ENCODE results near the gene MRC2. TPM values are rescaled to one million over a fixed set of nuclear protein-coding genes. Genes with fewer than 3 reads are reported as not detected.

Gene MRC2
- total and polyA plus RNA-seq, 4 experiments from 2014 or later, result 0.71 to 8.7 (median 6.7) TPM; not detected in 1

DNA sequence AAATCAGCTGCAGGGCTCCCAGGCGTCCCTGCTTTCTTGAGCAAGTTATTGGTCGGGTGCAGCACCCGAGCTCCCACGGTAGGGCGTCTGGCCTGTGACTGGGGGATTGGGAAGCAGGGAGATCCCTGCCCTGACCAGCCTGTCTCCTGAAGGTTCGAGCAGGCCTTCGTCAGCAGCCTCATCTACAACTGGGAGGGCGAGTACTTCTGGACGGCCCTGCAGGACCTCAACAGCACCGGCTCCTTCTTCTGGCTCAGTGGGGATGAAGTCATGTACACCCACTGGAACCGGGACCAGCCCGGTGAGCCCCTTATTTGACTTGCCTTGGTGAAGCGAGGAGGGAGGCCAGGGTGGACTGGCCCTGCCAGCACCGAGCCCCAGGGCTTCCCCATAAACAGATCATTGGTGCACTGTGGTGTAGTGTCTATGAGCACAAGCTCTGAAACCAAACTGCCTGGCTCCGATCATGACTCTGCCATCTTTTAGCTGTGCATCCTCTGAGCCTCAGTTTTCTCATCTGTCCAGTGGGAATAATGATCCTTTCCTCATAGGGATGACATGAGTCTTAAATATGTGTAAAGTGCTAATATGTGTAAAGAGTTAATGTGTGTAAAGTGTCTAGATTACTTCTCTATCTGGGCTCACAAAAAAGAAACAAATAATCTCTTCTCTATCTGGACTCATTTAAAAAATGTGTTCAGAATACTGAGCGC, 48.9 kb downstream of the MRC2 start:
- H3K9me3 ChIP-seq (ENCODE audit: control insufficient read depth in 1 of 2, low read length in 2 of 2), result no peaks in the 10 kb centered on the region
- no peak for DNase-seq

DNA sequence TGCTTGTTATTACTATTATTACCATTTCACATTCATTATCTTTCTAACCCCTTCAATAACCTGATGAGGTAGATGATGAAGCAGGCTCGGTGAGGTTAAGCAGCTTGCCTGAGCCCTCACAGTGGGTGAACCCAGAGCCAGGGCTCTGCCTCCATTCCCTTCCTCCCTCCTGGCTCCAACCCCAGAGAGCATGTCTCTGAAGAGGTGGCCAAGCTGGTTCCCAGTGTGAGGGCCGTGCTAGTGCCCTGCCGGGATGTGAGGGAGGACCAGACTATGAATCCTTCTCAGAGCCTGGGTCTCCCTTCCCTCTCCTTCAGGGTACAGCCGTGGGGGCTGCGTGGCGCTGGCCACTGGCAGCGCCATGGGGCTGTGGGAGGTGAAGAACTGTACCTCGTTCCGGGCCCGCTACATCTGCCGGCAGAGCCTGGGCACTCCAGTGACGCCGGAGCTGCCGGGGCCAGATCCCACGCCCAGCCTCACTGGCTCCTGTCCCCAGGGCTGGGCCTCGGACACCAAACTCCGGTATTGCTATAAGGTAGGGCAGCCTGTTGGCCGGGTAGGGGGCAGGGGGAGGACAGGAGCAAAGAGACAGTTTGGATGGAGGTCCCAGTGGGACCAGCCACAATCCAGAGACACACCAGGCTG, 49.6 kb downstream of the MRC2 start:
- Histone ChIP-seq H3K4me1 (ENCODE audit: insufficient read depth, low read length) (no peaks in the 10 kb centered on the region), H3K36me3 (ENCODE audit: insufficient read depth, low read length) (no peaks in the 10 kb centered on the region), H3K4me3 (ENCODE audit: low read length in 2 of 2) (no peak overlapping the region), H3K27me3 (ENCODE audit: insufficient read depth, low read length) (no peaks in the 10 kb centered on the region), H3K27ac (ENCODE audit: low read depth, low read length) (no peak overlapping the region), H3K9me3 (ENCODE audit: control insufficient read depth in 1 of 2, low read length in 2 of 2) (no peaks in the 10 kb centered on the region)
- CTCF ChIA-PET (ENCODE audit: partially characterized antibody), result interaction anchor here (1.2 kb wide), 1 partner anchor 730 kb away, joined by 3 read pairs; no protein-coding TSS in a partner anchor
- no peaks in the 10 kb centered on the region for H3K9me3 Mint-ChIP-seq
- intact Hi-C loops (cut with micrococcal nuclease), result no loop called here
- DNase-seq, result no peak
- H3K27ac Mint-ChIP-seq, result no peak overlapping the region
- H3K4me3 Mint-ChIP-seq, result no peak overlapping the region
- no peaks in the 10 kb centered on the region for H3K27me3 Mint-ChIP-seq
- H3K36me3 Mint-ChIP-seq, result peaks cover 0 to 2% of the 10 kb centered on the region in 2 donors
- peaks cover 0 to 4% (median 3%) of the 10 kb centered on the region in 4 donors for H3K4me1 Mint-ChIP-seq
- POLR2A ChIA-PET (ENCODE audit: partially characterized antibody), result no interaction called here

More for the DNA sequence above, 48.9 kb downstream of the MRC2 start:
- ChIA-PET POLR2A (ENCODE audit: partially characterized antibody) (no interaction called here), CTCF (ENCODE audit: partially characterized antibody) (interaction anchor here (1.2 kb wide), 1 partner anchor 730 kb away, joined by 3 read pairs; no protein-coding TSS in a partner anchor)
- Mint-ChIP-seq H3K4me1 (peaks cover 0 to 4% (median 3%) of the 10 kb centered on the region in 4 donors), H3K27ac (no peak overlapping the region), H3K36me3 (peaks cover 0 to 3% of the 10 kb centered on the region in 2 donors), H3K9me3 (no peaks in the 10 kb centered on the region), H3K4me3 (no peak overlapping the region), H3K27me3 (no peaks in the 10 kb centered on the region)
- no peaks in the 10 kb centered on the region for H3K27me3 ChIP-seq (ENCODE audit: insufficient read depth, low read length)
- no peaks in the 10 kb centered on the region for H3K4me1 ChIP-seq (ENCODE audit: insufficient read depth, low read length)
- no peak overlapping the region for H3K27ac ChIP-seq (ENCODE audit: low read depth, low read length)
- no peak overlapping the region for H3K4me3 ChIP-seq (ENCODE audit: low read length in 2 of 2)
- no peaks in the 10 kb centered on the region for H3K36me3 ChIP-seq (ENCODE audit: insufficient read depth, low read length)
- intact Hi-C loops (cut with micrococcal nuclease), result no loop called here

DNA sequence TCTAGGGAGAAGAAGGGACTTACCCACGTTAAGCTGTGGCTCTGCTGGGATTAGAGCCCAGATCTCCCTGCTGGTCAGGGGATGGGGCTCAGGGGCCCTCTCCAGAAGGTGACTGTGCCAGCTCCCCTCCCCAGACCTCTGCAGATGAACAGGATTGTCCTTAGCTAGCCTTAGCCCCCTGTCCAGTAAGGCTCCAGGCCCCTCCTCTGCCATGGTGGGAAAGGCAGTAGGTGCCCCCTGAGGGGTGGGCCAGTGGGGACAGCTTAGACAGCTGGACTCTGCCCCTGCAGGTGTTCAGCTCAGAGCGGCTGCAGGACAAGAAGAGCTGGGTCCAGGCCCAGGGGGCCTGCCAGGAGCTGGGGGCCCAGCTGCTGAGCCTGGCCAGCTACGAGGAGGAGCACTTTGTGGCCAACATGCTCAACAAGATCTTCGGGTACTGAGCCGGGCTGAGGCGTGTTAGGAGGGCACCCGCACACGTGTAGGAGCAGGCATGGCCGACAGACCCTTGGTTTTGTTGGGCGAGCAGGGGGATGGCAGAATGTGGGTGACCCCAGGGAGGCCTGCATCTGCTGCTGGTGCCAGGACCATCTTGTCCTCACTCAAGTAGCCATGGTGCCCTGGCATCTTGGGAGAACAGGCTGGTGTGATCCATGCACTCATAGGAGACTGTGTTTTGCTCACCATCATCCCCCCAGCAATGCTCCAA, 50.9 kb downstream of the MRC2 start:
- Histone ChIP-seq H3K4me1 (ENCODE audit: insufficient read depth, low read length) (no peaks in the 10 kb centered on the region), H3K27me3 (ENCODE audit: insufficient read depth, low read length) (no peaks in the 10 kb centered on the region), H3K4me3 (ENCODE audit: low read length in 2 of 2) (no peak overlapping the region), H3K9me3 (ENCODE audit: control insufficient read depth in 1 of 2, low read length in 2 of 2) (no peaks in the 10 kb centered on the region), H3K36me3 (ENCODE audit: insufficient read depth, low read length) (no peaks in the 10 kb centered on the region), H3K27ac (ENCODE audit: low read depth, low read length) (no peak overlapping the region)
- no peaks in the 10 kb centered on the region for H3K36me3 Mint-ChIP-seq
- H3K27me3 Mint-ChIP-seq, result no peaks in the 10 kb centered on the region
- ChIA-PET POLR2A (ENCODE audit: partially characterized antibody) (no interaction called here), CTCF (ENCODE audit: partially characterized antibody) (no interaction called here)
- no peaks in the 10 kb centered on the region for H3K4me1 Mint-ChIP-seq
- intact Hi-C loops (cut with micrococcal nuclease), result no loop called here
- H3K4me3 Mint-ChIP-seq, result no peak overlapping the region
- H3K27ac Mint-ChIP-seq, result no peak overlapping the region
- DNase-seq, result no peak
- H3K9me3 Mint-ChIP-seq, result no peaks in the 10 kb centered on the region

DNA sequence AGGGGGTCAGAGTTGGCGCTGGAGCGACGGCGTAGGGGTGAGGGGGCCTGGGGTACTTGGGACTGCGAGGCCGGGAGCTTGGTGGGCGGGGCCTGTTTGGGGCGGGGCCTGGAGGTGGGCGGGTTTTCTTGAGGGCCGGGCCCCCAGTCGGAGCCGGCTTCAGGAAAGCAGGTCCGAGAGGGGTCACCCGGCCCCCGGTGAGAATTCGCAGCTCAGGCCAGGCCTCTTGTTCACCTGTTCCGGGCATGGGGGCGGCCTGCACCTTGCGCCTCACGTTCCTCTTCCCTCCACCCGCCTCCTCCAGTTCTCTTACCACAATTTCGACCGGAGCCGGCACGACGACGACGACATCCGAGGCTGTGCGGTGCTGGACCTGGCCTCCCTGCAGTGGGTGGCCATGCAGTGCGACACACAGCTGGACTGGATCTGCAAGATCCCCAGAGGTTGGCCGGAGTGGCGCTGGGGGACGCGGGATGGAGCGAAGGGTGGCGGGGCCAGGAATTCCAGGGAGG, 52.5 kb downstream of the MRC2 start:
- no peaks in the 10 kb centered on the region for H3K27me3 Mint-ChIP-seq
- no peak overlapping the region for H3K4me3 Mint-ChIP-seq
- no peaks in the 10 kb centered on the region for H3K9me3 Mint-ChIP-seq
- H3K36me3 ChIP-seq (ENCODE audit: insufficient read depth, low read length), result no peaks in the 10 kb centered on the region
- no peaks in the 10 kb centered on the region for H3K36me3 Mint-ChIP-seq
- no peak overlapping the region for H3K27ac ChIP-seq (ENCODE audit: low read depth, low read length)
- no peaks in the 10 kb centered on the region for H3K27me3 ChIP-seq (ENCODE audit: insufficient read depth, low read length)
- ChIA-PET CTCF (ENCODE audit: partially characterized antibody) (no interaction called here), POLR2A (ENCODE audit: partially characterized antibody) (interaction anchor here (1.0 kb wide), 1 partner anchor 10 kb away, joined by 3 read pairs; no protein-coding TSS in a partner anchor)
- no peak for DNase-seq
- H3K4me3 ChIP-seq (ENCODE audit: low read length in 2 of 2), result no peak overlapping the region
- H3K4me1 ChIP-seq (ENCODE audit: insufficient read depth, low read length), result no peaks in the 10 kb centered on the region
- intact Hi-C loops (cut with micrococcal nuclease), result no loop called here
- no peaks in the 10 kb centered on the region for H3K9me3 ChIP-seq (ENCODE audit: control insufficient read depth in 1 of 2, low read length in 2 of 2)
- H3K27ac Mint-ChIP-seq, result no peak overlapping the region
- H3K4me1 Mint-ChIP-seq, result no peaks in the 10 kb centered on the region

DNA sequence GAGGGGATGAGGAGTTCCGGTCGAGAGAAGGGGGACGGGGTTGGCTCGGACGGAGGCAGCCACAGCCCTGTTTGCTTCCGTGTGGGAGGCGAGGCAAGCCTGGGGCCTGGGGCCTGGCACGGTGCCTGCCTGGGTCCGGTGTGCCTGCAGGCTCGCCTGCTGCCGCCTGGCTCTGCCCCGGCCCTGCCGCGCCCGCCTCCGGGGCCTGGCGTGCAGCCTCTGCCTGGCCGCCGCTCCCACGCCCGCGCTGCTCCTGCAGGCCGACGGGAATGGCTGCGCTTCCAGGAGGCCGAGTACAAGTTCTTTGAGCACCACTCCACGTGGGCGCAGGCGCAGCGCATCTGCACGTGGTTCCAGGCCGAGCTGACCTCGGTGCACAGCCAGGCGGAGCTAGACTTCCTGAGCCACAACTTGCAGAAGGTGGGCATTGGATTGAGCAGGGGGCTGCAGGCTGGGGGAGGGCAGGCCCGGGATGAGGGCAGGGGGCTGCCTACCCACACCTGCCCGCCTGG, 53.1 kb downstream of the MRC2 start:
- Mint-ChIP-seq H3K27me3 (no peaks in the 10 kb centered on the region), H3K4me1 (no peaks in the 10 kb centered on the region), H3K27ac (no peak overlapping the region), H3K36me3 (no peaks in the 10 kb centered on the region), H3K4me3 (no peak overlapping the region), H3K9me3 (no peaks in the 10 kb centered on the region)
- Histone ChIP-seq H3K27ac (ENCODE audit: low read depth, low read length) (no peak overlapping the region), H3K36me3 (ENCODE audit: insufficient read depth, low read length) (no peaks in the 10 kb centered on the region), H3K9me3 (ENCODE audit: control insufficient read depth in 1 of 2, low read length in 2 of 2) (no peaks in the 10 kb centered on the region), H3K27me3 (ENCODE audit: insufficient read depth, low read length) (no peaks in the 10 kb centered on the region), H3K4me3 (ENCODE audit: low read length in 2 of 2) (no peak overlapping the region), H3K4me1 (ENCODE audit: insufficient read depth, low read length) (no peaks in the 10 kb centered on the region)
- ChIA-PET CTCF (ENCODE audit: partially characterized antibody) (no interaction called here), POLR2A (ENCODE audit: partially characterized antibody) (no interaction called here)
- intact Hi-C loops (cut with micrococcal nuclease), result no loop called here
- DNase-seq, result no peak

DNA sequence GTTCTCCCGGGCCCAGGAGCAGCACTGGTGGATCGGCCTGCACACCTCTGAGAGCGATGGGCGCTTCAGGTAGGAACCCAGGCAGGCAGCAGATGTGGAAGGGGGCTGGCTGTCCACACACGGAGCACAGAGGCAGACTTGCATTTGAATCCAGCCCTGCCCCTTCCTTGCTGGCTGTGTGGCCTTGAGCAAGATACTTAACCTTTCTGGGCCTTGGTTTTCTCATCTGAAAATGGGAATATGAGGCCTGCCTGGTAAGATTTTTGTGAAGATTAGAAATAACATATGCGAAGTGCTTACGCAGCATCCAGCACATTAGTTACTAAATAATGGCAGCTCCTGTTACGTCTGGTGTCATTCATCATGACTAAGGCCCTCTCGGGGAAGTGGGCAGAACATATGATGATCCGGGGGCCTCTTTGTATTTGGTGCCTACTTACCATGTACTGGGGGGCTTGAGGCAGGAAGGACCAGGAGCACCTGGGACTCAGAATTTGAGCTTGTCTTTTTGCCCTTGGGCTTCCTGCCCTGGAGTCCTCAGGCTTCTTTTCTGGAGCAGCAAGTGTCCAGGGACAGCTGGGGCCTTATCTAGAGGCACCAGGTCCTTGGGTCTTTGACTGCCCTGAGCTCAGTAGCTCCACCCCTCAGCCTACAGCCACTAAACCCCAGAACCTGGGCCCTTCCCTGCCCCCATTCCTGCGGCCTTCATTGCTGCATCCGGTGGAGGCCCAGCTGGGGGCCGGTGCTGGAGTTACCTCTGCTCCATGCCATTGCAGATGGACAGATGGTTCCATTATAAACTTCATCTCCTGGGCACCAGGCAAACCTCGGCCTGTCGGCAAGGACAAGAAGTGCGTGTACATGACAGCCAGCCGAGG, 53.8 kb downstream of the MRC2 start:
- Histone ChIP-seq H3K4me1 (ENCODE audit: insufficient read depth, low read length) (no peaks in the 10 kb centered on the region), H3K27ac (ENCODE audit: low read depth, low read length) (no peak overlapping the region), H3K27me3 (ENCODE audit: insufficient read depth, low read length) (no peaks in the 10 kb centered on the region), H3K36me3 (ENCODE audit: insufficient read depth, low read length) (no peaks in the 10 kb centered on the region), H3K9me3 (ENCODE audit: control insufficient read depth in 1 of 2, low read length in 2 of 2) (no peaks in the 10 kb centered on the region), H3K4me3 (ENCODE audit: low read length in 2 of 2) (no peak overlapping the region)
- Mint-ChIP-seq H3K4me3 (no peak overlapping the region), H3K27ac (no peak overlapping the region), H3K27me3 (no peaks in the 10 kb centered on the region), H3K36me3 (no peaks in the 10 kb centered on the region), H3K9me3 (no peaks in the 10 kb centered on the region), H3K4me1 (no peaks in the 10 kb centered on the region)
- POLR2A ChIA-PET (ENCODE audit: partially characterized antibody), result no interaction called here
- no peak for DNase-seq
- CTCF ChIA-PET (ENCODE audit: partially characterized antibody), result no interaction called here
- intact Hi-C loops (cut with micrococcal nuclease), result no loop called here
